Astrocyte of the cerebellum (primary cell): ENCODE measurements around the gene ZNF860.

Source experiments
- DNase-seq: peaks from one replicate; pipeline ENCODE4 v3.0.0-alpha.2; 2011; ENCODE audit warnings: low read depth
- H3K4me3 ChIP-seq: 2 replicates; pipeline ENCODE4 v1.5.1; 2011; ENCODE audit warnings: mild to moderate bottlenecking, low read depth, low read length, moderate library complexity
- CTCF ChIP-seq: IDR thresholded peaks from 2 replicates; pipeline ENCODE4 v1.5.1; 2012; ENCODE audit warnings: low read length, low read depth, moderate library complexity, mild to moderate bottlenecking; ENCODE audit errors: missing control alignments
- in situ Hi-C: cut with HindIII; loops from 2 replicates; pipeline ENCODE4 v1.10.0; 2017; ENCODE audit warnings: low sequenced_read_pairs

Gene ZNF860

GRCh38 chr3:31952205-31952604 is 29.3 kb upstream of the ZNF860 start:
- no peak for DNase-seq
- no peak overlapping the region for H3K4me3 ChIP-seq
- no peak for TF ChIP-seq CTCF
- in situ Hi-C loops, result no loop called here

- in situ Hi-C loops, result no loop called here
- DNase-seq, result no peak
- no peak overlapping the region for H3K4me3 ChIP-seq
- no peak for TF ChIP-seq CTCF
Measured at GRCh38 chr3:31953091-31953490, 28.5 kb upstream of the ZNF860 start.

DNA sequence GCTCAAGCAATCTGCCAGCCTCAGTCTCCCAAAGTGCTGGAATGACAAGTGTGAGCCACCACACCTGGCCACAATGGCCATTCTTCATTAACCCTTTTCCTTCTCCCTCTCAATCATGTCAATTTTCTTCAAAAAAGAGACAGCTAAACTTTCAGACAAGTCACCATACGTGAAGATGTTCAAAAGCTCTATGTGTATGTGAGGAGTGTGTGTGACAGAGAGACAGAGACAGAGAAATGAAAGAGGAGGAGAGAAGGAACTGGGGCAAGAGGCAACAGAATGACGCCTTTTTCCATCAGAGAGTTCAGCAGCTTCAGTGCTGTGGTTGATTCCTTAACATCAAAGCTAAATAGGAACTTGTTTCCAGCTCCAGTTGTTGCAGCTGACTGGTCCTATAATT is 27.9 kb upstream of the ZNF860 start:
- in situ Hi-C loops, result no loop called here
- no peak for DNase-seq
- TF ChIP-seq CTCF, result no peak
- H3K4me3 ChIP-seq, result no peak overlapping the region

GRCh38 chr3:31955581-31955980 is 26.0 kb upstream of the ZNF860 start:
- H3K4me3 ChIP-seq, result no peak overlapping the region
- TF ChIP-seq CTCF, result no peak
- DNase-seq, result no peak
- in situ Hi-C loops, result no loop called here

DNA sequence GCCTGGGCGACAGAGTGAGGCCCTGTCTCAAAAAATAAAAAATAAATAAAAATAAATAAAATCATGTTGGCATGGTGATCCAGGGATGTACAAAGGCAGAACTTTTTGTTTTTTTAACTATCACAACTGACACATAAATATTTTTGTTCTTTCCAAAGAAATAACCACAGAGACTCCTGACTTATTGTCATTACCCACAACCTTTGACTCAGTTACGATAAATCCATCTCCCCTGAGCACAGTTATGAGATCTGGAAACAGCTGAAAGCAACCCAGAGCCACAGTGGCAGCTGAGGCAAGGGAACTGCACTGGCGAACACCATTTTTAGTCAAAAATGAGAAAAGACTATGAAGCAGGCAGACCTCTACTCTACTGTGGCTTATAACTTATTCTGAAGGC is 24.4 kb upstream of the ZNF860 start:
- no peak for DNase-seq
- TF ChIP-seq CTCF, result no peak
- in situ Hi-C loops, result no loop called here
- H3K4me3 ChIP-seq, result no peak overlapping the region

DNA sequence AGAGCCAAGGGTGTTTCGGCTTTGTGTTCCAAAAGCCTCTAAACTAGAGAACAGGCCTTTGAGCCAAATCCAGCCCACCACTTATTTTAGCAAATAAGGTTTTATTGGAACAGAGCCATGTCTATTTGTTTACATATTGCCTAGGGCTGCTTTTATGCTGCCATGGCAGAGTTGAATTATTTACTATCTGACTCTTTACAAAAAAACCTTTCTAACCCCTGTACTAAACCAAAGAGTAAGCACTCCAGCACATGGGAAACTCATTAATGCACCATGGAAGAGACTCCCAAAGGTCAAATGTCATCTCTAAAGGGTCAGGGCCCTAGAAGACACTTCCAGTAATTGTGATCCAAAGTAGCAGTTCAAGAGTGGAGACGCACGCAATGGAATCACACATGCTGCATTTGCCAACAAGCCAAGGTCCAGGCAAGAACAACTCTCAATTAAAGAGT is 22.8 kb upstream of the ZNF860 start:
- no peak for DNase-seq
- no peak overlapping the region for H3K4me3 ChIP-seq
- no peak for TF ChIP-seq CTCF
- in situ Hi-C loops, result no loop called here

- H3K4me3 ChIP-seq, result no peak overlapping the region
- in situ Hi-C loops, result no loop called here
- TF ChIP-seq CTCF, result no peak
- DNase-seq, result no peak
Measured at GRCh38 chr3:31959251-31959650, 22.3 kb upstream of the ZNF860 start.
